ENCODE data around the gene USP15.

Gene USP15

GRCh38 chr12:62297321-62297720 is 37.1 kb downstream of the USP15 start:
- Histone ChIP-seq H3K79me2 (ENCODE audit: insufficient read depth, low read length) (peaks cover 100% of the 10 kb centered on the region), H3K27ac (ENCODE audit: low read length) (no peak overlapping the region)
- TF ChIP-seq CTCF (IDR thresholded peaks at IDR 0.05; ENCODE audit: borderline replicate concordance, extremely low read depth, low read length, poor library complexity, severe bottlenecking) (no peak), EZH2 (IDR thresholded peaks at IDR 0.05; ENCODE audit: borderline replicate concordance, low read depth, low read length, severe bottlenecking) (no peak)

GRCh38 chr12:62299617-62300016 is 39.4 kb downstream of the USP15 start:
- no peak overlapping the region for H3K4me2 ChIP-seq (ENCODE audit: insufficient read depth, low read length)
- peaks cover 22% of the 10 kb centered on the region for H3K9me3 ChIP-seq (ENCODE audit: insufficient read depth, low read length, severe bottlenecking)
- H2AFZ ChIP-seq (ENCODE audit: low read depth, low read length), result no peak overlapping the region
- ATAC-seq (ENCODE audit: insufficient read depth, low read depth) (no peak), DNase-seq (no peak)
- H3K27ac ChIP-seq (ENCODE audit: low read length), result no peak overlapping the region
- no peak overlapping the region for H3K4me3 ChIP-seq (ENCODE audit: low read depth in 1 of 2, low read length in 2 of 2)
- no peak overlapping the region for H3K9ac ChIP-seq (ENCODE audit: low read depth, low read length)
- H3K4me1 ChIP-seq (ENCODE audit: insufficient read depth, low read length), result no peaks in the 10 kb centered on the region
- peaks cover 98% of the 10 kb centered on the region for H3K79me2 ChIP-seq (ENCODE audit: insufficient read depth, low read length)
- H3K27me3 ChIP-seq (ENCODE audit: insufficient read depth, low read length, poor library complexity), result no peaks in the 10 kb centered on the region
- no peak for TF ChIP-seq CTCF (IDR thresholded peaks at IDR 0.05; ENCODE audit: borderline replicate concordance, extremely low read depth, low read length, poor library complexity, severe bottlenecking)
- H4K20me1 ChIP-seq (ENCODE audit: insufficient read depth, low read length), result peaks cover 24% of the 10 kb centered on the region; the same call in 1 of the 2 replicates
- H3K36me3 ChIP-seq (ENCODE audit: insufficient read depth, low read length), result peaks cover 95% of the 10 kb centered on the region

More at GRCh38 chr12:62297321-62297720, 37.1 kb downstream of the USP15 start:
- Histone ChIP-seq H3K36me3 (ENCODE audit: insufficient read depth, low read length) (peaks cover 87% of the 10 kb centered on the region), H4K20me1 (ENCODE audit: insufficient read depth, low read length) (peaks cover 40% of the 10 kb centered on the region), H3K4me3 (ENCODE audit: low read depth in 1 of 2, low read length in 2 of 2) (no peak overlapping the region), H3K27me3 (ENCODE audit: insufficient read depth, low read length, poor library complexity) (no peaks in the 10 kb centered on the region), H3K4me2 (ENCODE audit: insufficient read depth, low read length) (no peak overlapping the region), H3K9me3 (ENCODE audit: insufficient read depth, low read length, severe bottlenecking) (peaks cover under 1% of the 10 kb centered on the region), H2AFZ (ENCODE audit: low read depth, low read length) (no peak overlapping the region), H3K4me1 (ENCODE audit: insufficient read depth, low read length) (peaks cover 2% of the 10 kb centered on the region; the same call in 1 of the 2 replicates), H3K9ac (ENCODE audit: low read depth, low read length) (no peak overlapping the region)
- no peak for ATAC-seq (ENCODE audit: insufficient read depth, low read depth)
- DNase-seq, result no peak

- Histone ChIP-seq H3K4me2 (ENCODE audit: insufficient read depth, low read length) (no peak overlapping the region), H3K4me3 (ENCODE audit: low read depth in 1 of 2, low read length in 2 of 2) (no peak overlapping the region), H3K4me1 (ENCODE audit: insufficient read depth, low read length) (no peaks in the 10 kb centered on the region), H3K79me2 (ENCODE audit: insufficient read depth, low read length) (peaks cover 97% of the 10 kb centered on the region), H2AFZ (ENCODE audit: low read depth, low read length) (no peak overlapping the region), H3K9me3 (ENCODE audit: insufficient read depth, low read length, severe bottlenecking) (peaks cover 22% of the 10 kb centered on the region), H3K27ac (ENCODE audit: low read length) (no peak overlapping the region), H3K9ac (ENCODE audit: low read depth, low read length) (no peak overlapping the region), H4K20me1 (ENCODE audit: insufficient read depth, low read length) (peaks cover 20% of the 10 kb centered on the region; the same call in 1 of the 2 replicates), H3K36me3 (ENCODE audit: insufficient read depth, low read length) (peaks cover 95% of the 10 kb centered on the region), H3K27me3 (ENCODE audit: insufficient read depth, low read length, poor library complexity) (no peaks in the 10 kb centered on the region)
- no peak for DNase-seq
- no peak for TF ChIP-seq EZH2 (IDR thresholded peaks at IDR 0.05; ENCODE audit: borderline replicate concordance, low read depth, low read length, severe bottlenecking)
- TF ChIP-seq CTCF (IDR thresholded peaks at IDR 0.05; ENCODE audit: borderline replicate concordance, extremely low read depth, low read length, poor library complexity, severe bottlenecking), result no peak
- no peak for ATAC-seq (ENCODE audit: insufficient read depth, low read depth)
Measured at GRCh38 chr12:62301080-62301798, 41.0 kb downstream of the USP15 start.

All from DND-41 (cell line).